Measurements from ENCODE around the gene GPR84. TPM values are rescaled to one million over a fixed set of nuclear protein-coding genes. Genes with fewer than 3 reads are reported as not detected.

The GPR84 gene
- total and polyA plus RNA-seq, 12 donors = 0.15 to 2.9 (median 0.32) TPM; not detected in 7

GRCh38 chr12:54375259-54375579 is 10.9 kb upstream of the GPR84 start:
- WGBS, 2 donors = 69 to 71% methylated on average over 2 of the region's 2 CpGs
- Histone ChIP-seq H3K27ac (peak overlapping the region in 9 of 10 donors; percentile 27 to 77 (median 58)), H3K27me3 (no peaks in the 10 kb centered on the region), H3K4me1 (peaks cover 21 to 91% (median 64%) of the 10 kb centered on the region in 9 donors), H3K9me3 (no peaks in the 10 kb centered on the region), H3K4me3 (no peak overlapping the region), H3K36me3 (peaks cover 0 to 28% (median 0%) of the 10 kb centered on the region in 9 donors)
- ATAC-seq (peak in 1 of 8 donors; percentile 2), DNase-seq (no peak)
- no peak for TF ChIP-seq CTCF (IDR thresholded peaks at IDR 0.05)
- intact Hi-C loops (cut with DNase I) = loop anchor here in 1 of 10 donors (10.0 kb wide), 1 partner anchor 370 kb away; the partner anchor contains the start of genes HOXC8 and HOXC9

DNA sequence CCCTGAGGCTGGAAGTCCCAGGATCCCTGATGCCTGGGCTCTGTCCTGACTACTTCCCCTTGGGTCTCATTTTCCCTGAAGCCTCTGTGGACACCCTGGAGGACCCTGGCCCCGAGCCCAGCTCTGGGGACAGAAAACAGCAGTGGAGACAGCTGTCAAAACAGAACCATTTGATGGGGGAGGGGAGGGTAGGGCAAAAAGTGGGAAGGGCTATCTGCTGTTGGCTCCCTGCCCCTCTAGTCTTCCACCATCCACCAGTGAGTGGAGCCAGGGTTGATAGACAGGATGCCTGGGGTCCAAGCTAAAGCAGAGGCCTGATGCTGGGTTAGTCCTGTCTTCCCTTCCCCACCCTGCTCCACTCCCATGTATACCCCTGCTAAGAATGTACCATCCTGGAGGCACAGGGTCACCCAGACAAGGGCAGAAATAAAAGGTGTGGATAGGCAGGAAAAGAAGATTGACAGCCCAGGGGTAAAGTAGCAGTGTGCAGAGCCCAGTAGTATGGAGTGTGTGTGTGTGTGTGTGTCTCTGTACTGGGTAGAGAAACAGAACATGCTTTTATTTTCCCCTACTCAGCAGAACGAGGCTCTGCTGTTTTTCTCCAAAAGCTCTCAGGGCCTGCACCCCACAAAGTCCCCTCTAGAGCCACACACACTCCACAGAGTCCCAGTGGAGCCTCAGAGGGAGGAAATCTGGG is 10.4 kb upstream of the GPR84 start:
- peaks cover 21 to 92% (median 68%) of the 10 kb centered on the region in 9 donors for H3K4me1 ChIP-seq
- no peak overlapping the region for H3K4me3 ChIP-seq
- no peaks in the 10 kb centered on the region for H3K9me3 ChIP-seq
- peaks cover 0 to 28% (median 0%) of the 10 kb centered on the region in 9 donors for H3K36me3 ChIP-seq
- DNase-seq = peak; percentile 59 to 72
- peak overlapping the region in 9 of 10 donors; percentile 27 to 77 (median 58) for H3K27ac ChIP-seq
- ATAC-seq = peak in 1 of 8 donors; percentile 18
- no peak for TF ChIP-seq CTCF (IDR thresholded peaks at IDR 0.05)
- WGBS, 2 donors = 37 to 43% methylated on average over 2 of the region's 2 CpGs
- H3K27me3 ChIP-seq = no peaks in the 10 kb centered on the region
- intact Hi-C loops (cut with DNase I) = loop anchor here in 1 of 10 donors (10.0 kb wide), 1 partner anchor 370 kb away; the partner anchor contains the start of genes HOXC8 and HOXC9

GRCh38 chr12:54373649-54374561 is 9.6 kb upstream of the GPR84 start:
- no peak for TF ChIP-seq CTCF (IDR thresholded peaks at IDR 0.05)
- DNase-seq (no peak), ATAC-seq (peak in 1 of 8 donors; percentile 6)
- intact Hi-C loops (cut with DNase I) = loop anchor here in 1 of 10 donors (10.0 kb wide), 1 partner anchor 369 kb away; the partner anchor contains the start of genes HOXC8 and HOXC9
- WGBS, 2 donors = 94 to 97% methylated on average over 10 of the region's 10 CpGs
- peaks cover 0 to 28% (median 0%) of the 10 kb centered on the region in 9 donors for H3K36me3 ChIP-seq
- H3K9me3 ChIP-seq = no peaks in the 10 kb centered on the region
- peaks cover 21 to 94% (median 72%) of the 10 kb centered on the region in 9 donors for H3K4me1 ChIP-seq
- H3K4me3 ChIP-seq = no peak overlapping the region
- no peaks in the 10 kb centered on the region for H3K27me3 ChIP-seq
- peak overlapping the region in 9 of 10 donors; percentile 27 to 77 (median 58) for H3K27ac ChIP-seq
